Mesenchymal stem cell (in vitro differentiated cells and primary cell): ENCODE data around the gene CHRND.

ENCODE experiments used
- DNase-seq: peaks from one replicate; pipeline ENCODE4 v3.0.0-alpha.2; 2013
- H2AFZ ChIP-seq: one replicate; pipeline ENCODE4 v1.6.1; 2013; ENCODE audit warnings: low read depth, mild to moderate bottlenecking, control low read depth, inconsistent platforms, low read length, moderate library complexity
- H2AK5ac ChIP-seq: 2 replicates; pipeline ENCODE4 v1.6.1; 2013; ENCODE audit warnings: low read length, moderate library complexity, mild to moderate bottlenecking, inconsistent platforms; ENCODE audit not compliant: severe bottlenecking
- H2BK120ac ChIP-seq: one replicate; pipeline ENCODE4 v1.6.1; 2013; ENCODE audit warnings: low read depth, mild to moderate bottlenecking, inconsistent platforms, low read length, moderate library complexity
- H2BK12ac ChIP-seq, 2 experiments: one replicate each; pipeline ENCODE4 v1.6.1; 2013; ENCODE audit warnings: inconsistent platforms in 2 of 2, low read length in 2 of 2, mild to moderate bottlenecking in 2 of 2, moderate library complexity in 2 of 2, control low read depth in 1 of 2
- H2BK15ac ChIP-seq: one replicate; pipeline ENCODE4 v1.6.1; 2013; ENCODE audit warnings: mild to moderate bottlenecking, low read depth, inconsistent platforms; ENCODE audit not compliant: poor library complexity, severe bottlenecking
- H2BK5ac ChIP-seq: 2 replicates; pipeline ENCODE4 v1.6.1; 2013; ENCODE audit warnings: low read depth, mild to moderate bottlenecking, low read length, control low read depth, inconsistent platforms; ENCODE audit not compliant: poor library complexity, severe bottlenecking
- H3K14ac ChIP-seq, 2 experiments: one replicate each; pipeline ENCODE4 v1.6.1; 2013; ENCODE audit warnings: inconsistent platforms in 2 of 2, low read length in 2 of 2, control low read depth in 1 of 2, mild to moderate bottlenecking in 1 of 2, moderate library complexity in 1 of 2
- H3K18ac ChIP-seq, 2 experiments: one replicate each; pipeline ENCODE4 v1.6.1; 2013; ENCODE audit warnings: inconsistent platforms in 2 of 2, low read length in 2 of 2, control low read depth in 1 of 2, low read depth in 1 of 2, mild to moderate bottlenecking in 1 of 2
- H3K23ac ChIP-seq, 2 experiments: one replicate each; pipeline ENCODE4 v1.6.1; 2013; ENCODE audit warnings: inconsistent platforms in 2 of 2, low read length in 2 of 2, mild to moderate bottlenecking in 2 of 2, moderate library complexity in 2 of 2, control low read depth in 1 of 2
- H3K27ac ChIP-seq: 2 replicates; pipeline ENCODE4 v1.5.1; 2013; ENCODE audit warnings: mild to moderate bottlenecking, moderate library complexity, low read length, control low read depth, inconsistent platforms; ENCODE audit not compliant: poor library complexity, severe bottlenecking
- H3K27me3 ChIP-seq, 2 experiments: 2 replicates each; pipeline versions ENCODE4 v1.6.1 to v1.7.0; 2013; ENCODE audit warnings: low read length in 2 of 2, mild to moderate bottlenecking in 2 of 2, moderate library complexity in 2 of 2, control low read depth in 1 of 2, inconsistent platforms in 1 of 2; ENCODE audit not compliant: control insufficient read depth in 1 of 2, insufficient read depth in 1 of 2
- H3K36me3 ChIP-seq, 2 experiments: 2 replicates each; pipeline versions ENCODE4 v1.6.1 to v1.7.0; 2013; ENCODE audit warnings: low read length in 2 of 2, control low read depth in 1 of 2, inconsistent platforms in 1 of 2, low read depth in 1 of 2, mild to moderate bottlenecking in 1 of 2; ENCODE audit not compliant: insufficient read depth in 2 of 2, control insufficient read depth in 1 of 2
- H3K4ac ChIP-seq, 2 experiments: one replicate each; pipeline ENCODE4 v1.6.1; 2013; ENCODE audit warnings: inconsistent platforms in 2 of 2, low read length in 2 of 2, mild to moderate bottlenecking in 2 of 2, moderate library complexity in 2 of 2, control low read depth in 1 of 2, low read depth in 1 of 2
- H3K4me1 ChIP-seq: 2 replicates; pipeline ENCODE4 v1.6.1; 2013; ENCODE audit warnings: low read depth, low read length, control low read depth; ENCODE audit not compliant: control insufficient read depth, insufficient read depth
- H3K4me2 ChIP-seq: 2 replicates; pipeline ENCODE4 v1.6.1; 2013; ENCODE audit warnings: low read length, mild to moderate bottlenecking, inconsistent platforms; ENCODE audit not compliant: poor library complexity, severe bottlenecking
- H3K4me3 ChIP-seq, 2 experiments: 2 replicates each; pipeline versions ENCODE4 v1.5.1 to v1.7.0; 2013; ENCODE audit warnings: low read length in 2 of 2, mild to moderate bottlenecking in 2 of 2, control low read depth in 1 of 2, low read depth in 1 of 2; ENCODE audit not compliant: insufficient read depth in 1 of 2
- H3K79me1 ChIP-seq: replicated peaks from 2 replicates; pipeline ENCODE4 v1.6.1; 2013; ENCODE audit warnings: mild to moderate bottlenecking, control low read depth, low read length, inconsistent platforms; ENCODE audit not compliant: poor library complexity, severe bottlenecking
- H3K9ac ChIP-seq: 2 replicates; pipeline ENCODE4 v1.7.0; 2013; ENCODE audit warnings: mild to moderate bottlenecking, low read length, moderate library complexity
- H3K9me3 ChIP-seq: 2 replicates; pipeline ENCODE4 v1.7.0; 2013; ENCODE audit warnings: mild to moderate bottlenecking, low read length; ENCODE audit not compliant: control insufficient read depth
- H4K8ac ChIP-seq: one replicate; pipeline ENCODE4 v1.6.1; 2013; ENCODE audit warnings: inconsistent platforms, mild to moderate bottlenecking, low read length, moderate library complexity
- H4K91ac ChIP-seq: one replicate; pipeline ENCODE4 v1.6.1; 2013; ENCODE audit warnings: mild to moderate bottlenecking, low read length, inconsistent platforms
- WGBS: methylation state at CpG from one replicate; pipeline ENCODE4 v1.1.7; 2013; ENCODE audit warnings: mixed read lengths; 5-methylcytosine and 5-hydroxymethylcytosine counted together

The CHRND gene

GRCh38 chr2:232541961-232542714, 16.2 kb downstream of the CHRND start:
- no peak overlapping the region for H4K91ac ChIP-seq
- peaks cover 8% of the 10 kb centered on the region for H3K4me1 ChIP-seq
- H2BK120ac ChIP-seq: no peak overlapping the region
- H3K27me3 ChIP-seq: peaks cover 17 to 36% of the 10 kb centered on the region in 2 experiments
- H2BK12ac ChIP-seq: no peak overlapping the region
- H3K4me2 ChIP-seq: no peak overlapping the region
- no peak overlapping the region for H2BK5ac ChIP-seq
- H3K4ac ChIP-seq: no peak overlapping the region
- H2AK5ac ChIP-seq: no peak overlapping the region
- no peak overlapping the region for H4K8ac ChIP-seq
- DNase-seq: no peak
- H2AFZ ChIP-seq: no peak overlapping the region
- H3K79me1 ChIP-seq: peaks cover 26% of the 10 kb centered on the region
- H3K9ac ChIP-seq: no peak overlapping the region
- no peaks in the 10 kb centered on the region for H3K9me3 ChIP-seq
- WGBS: 79% methylated on average over 9 of the region's 9 CpGs
- no peak overlapping the region for H3K23ac ChIP-seq
- H3K14ac ChIP-seq: no peak overlapping the region
- H2BK15ac ChIP-seq: no peak overlapping the region
- peaks cover 7 to 28% of the 10 kb centered on the region in 2 experiments for H3K36me3 ChIP-seq
- no peak overlapping the region for H3K4me3 ChIP-seq
- no peak overlapping the region for H3K18ac ChIP-seq
- H3K27ac ChIP-seq: no peak overlapping the region

- Histone ChIP-seq H3K4ac (no peak overlapping the region), H3K4me2 (no peak overlapping the region), H3K23ac (no peak overlapping the region), H3K9ac (no peak overlapping the region), H3K27me3 (peaks cover 17 to 29% of the 10 kb centered on the region in 2 experiments), H2AFZ (no peak overlapping the region), H3K36me3 (peaks cover 7 to 28% of the 10 kb centered on the region in 2 experiments), H3K27ac (no peak overlapping the region), H4K91ac (no peak overlapping the region), H2BK120ac (no peak overlapping the region), H3K14ac (no peak overlapping the region), H2BK12ac (no peak overlapping the region), H4K8ac (no peak overlapping the region), H3K4me1 (peaks cover 8% of the 10 kb centered on the region), H3K79me1 (peaks cover 30% of the 10 kb centered on the region), H3K4me3 (no peak overlapping the region), H2BK5ac (no peak overlapping the region), H3K18ac (no peak overlapping the region), H2AK5ac (no peak overlapping the region), H2BK15ac (no peak overlapping the region), H3K9me3 (no peaks in the 10 kb centered on the region)
- 95% methylated on average over 20 of the region's 20 CpGs for WGBS
- DNase-seq: no peak
Observed at GRCh38 chr2:232542715-232543467, 16.9 kb downstream of the CHRND start.

- Histone ChIP-seq H3K4me2 (no peak overlapping the region), H4K91ac (no peak overlapping the region), H3K36me3 (peaks cover 9 to 28% of the 10 kb centered on the region in 2 experiments), H2AK5ac (no peak overlapping the region), H4K8ac (no peak overlapping the region), H3K23ac (no peak overlapping the region), H3K9ac (no peak overlapping the region), H3K9me3 (peaks cover 1% of the 10 kb centered on the region), H3K18ac (no peak overlapping the region), H2BK120ac (no peak overlapping the region), H2BK15ac (no peak overlapping the region), H3K4me1 (peaks cover 8% of the 10 kb centered on the region), H2BK12ac (no peak overlapping the region), H3K27ac (no peak overlapping the region), H3K4me3 (no peak overlapping the region), H3K14ac (no peak overlapping the region), H2AFZ (no peak overlapping the region), H2BK5ac (no peak overlapping the region), H3K4ac (no peak overlapping the region), H3K79me1 (peaks cover 32% of the 10 kb centered on the region), H3K27me3 (peaks cover 12 to 23% of the 10 kb centered on the region in 2 experiments)
- DNase-seq: no peak
- 94% methylated on average over 14 of the region's 14 CpGs for WGBS
Observed at GRCh38 chr2:232543491-232543890, 17.5 kb downstream of the CHRND start.

- H3K9me3 ChIP-seq: peaks cover 3% of the 10 kb centered on the region
- no peak overlapping the region for H4K8ac ChIP-seq
- H3K4ac ChIP-seq: no peak overlapping the region
- H2BK5ac ChIP-seq: no peak overlapping the region
- H2BK15ac ChIP-seq: no peak overlapping the region
- no peak overlapping the region for H3K4me2 ChIP-seq
- peaks cover 8% of the 10 kb centered on the region for H3K4me1 ChIP-seq
- H4K91ac ChIP-seq: no peak overlapping the region
- H3K27ac ChIP-seq: no peak overlapping the region
- no peak overlapping the region for H3K23ac ChIP-seq
- no peak overlapping the region for H3K9ac ChIP-seq
- no peak overlapping the region for H2AK5ac ChIP-seq
- 96% methylated on average over 19 of the region's 19 CpGs for WGBS
- no peak for DNase-seq
- no peak overlapping the region for H2BK12ac ChIP-seq
- no peak overlapping the region for H3K18ac ChIP-seq
- H3K79me1 ChIP-seq: peaks cover 32% of the 10 kb centered on the region
- no peak overlapping the region for H3K4me3 ChIP-seq
- no peak overlapping the region for H2BK120ac ChIP-seq
- H3K36me3 ChIP-seq: peaks cover 12 to 28% of the 10 kb centered on the region in 2 experiments
- H2AFZ ChIP-seq: no peak overlapping the region
- H3K27me3 ChIP-seq: peaks cover 7 to 17% of the 10 kb centered on the region in 2 experiments
- H3K14ac ChIP-seq: no peak overlapping the region
Observed at GRCh38 chr2:232543928-232544631, 18.1 kb downstream of the CHRND start.
